CD4-positive, CD25-positive, alpha-beta regulatory T cell (primary cell): ENCODE measurements around the gene KCNJ5. TPM values are rescaled to one million over a fixed set of nuclear protein-coding genes. Genes with fewer than 3 reads are reported as not detected.

Source experiments
- ATAC-seq, 2 donors: fragments of 150-1000 bp; cut with Tn5 transposase; one replicate each; pipeline ENCODE4 v1.10.0; 2021; ENCODE audit warnings: low read depth in 2 of 2, moderate number of reproducible peaks in 2 of 2, moderate library complexity in 1 of 2
- DNase-seq, 3 donors: peaks; one replicate each; pipeline versions ENCODE4 v3.0.0 to v3.0.0-alpha.2; 2012 to 2022; ENCODE audit warnings: mixed read lengths in 1 of 3
- H3K27ac ChIP-seq: one replicate; pipeline ENCODE4 v1.7.0; 2013; ENCODE audit warnings: mild to moderate bottlenecking, low read length; ENCODE audit not compliant: insufficient read depth, poor library complexity, severe bottlenecking
- H3K27me3 ChIP-seq: one replicate; pipeline ENCODE4 v1.7.0; 2013; ENCODE audit warnings: low read length; ENCODE audit not compliant: control insufficient read depth, insufficient read depth
- H3K36me3 ChIP-seq: one replicate; pipeline ENCODE4 v1.7.0; 2013; ENCODE audit warnings: mild to moderate bottlenecking, low read length, moderate library complexity; ENCODE audit not compliant: control insufficient read depth, insufficient read depth
- H3K4me1 ChIP-seq: 2 replicates; pipeline ENCODE4 v1.7.0; 2013; ENCODE audit warnings: mild to moderate bottlenecking, low read length; ENCODE audit not compliant: insufficient read depth, control insufficient read depth, poor library complexity, severe bottlenecking
- H3K4me3 ChIP-seq: one replicate; pipeline ENCODE4 v1.7.0; 2013; ENCODE audit warnings: low read depth, mild to moderate bottlenecking, low read length, moderate library complexity
- H3K9me3 ChIP-seq, 2 experiments: 1 replicate in 1 of 2; 2 replicates in 1 of 2; pipeline ENCODE4 v1.7.0; 2013; ENCODE audit warnings: low read length in 2 of 2, mild to moderate bottlenecking in 1 of 2, moderate library complexity in 1 of 2; ENCODE audit not compliant: control insufficient read depth in 2 of 2
- H3K27ac Mint-ChIP-seq, 3 donors: one replicate each; pipeline ENCODE4 v1.8.0; 2020 to 2022; ENCODE audit warnings: mild to moderate bottlenecking in 3 of 3, mixed read lengths in 3 of 3, moderate library complexity in 2 of 3
- H3K27me3 Mint-ChIP-seq: one replicate; pipeline ENCODE4 v1.8.0; 2022; ENCODE audit warnings: mild to moderate bottlenecking, mixed read lengths
- H3K36me3 Mint-ChIP-seq: one replicate; pipeline ENCODE4 v1.8.0; 2020; ENCODE audit warnings: mixed read lengths
- H3K4me1 Mint-ChIP-seq, 4 donors: one replicate each; pipeline ENCODE4 v1.8.0; 2020 to 2022; ENCODE audit warnings: mixed read lengths in 4 of 4, mild to moderate bottlenecking in 1 of 4
- H3K4me3 Mint-ChIP-seq, 4 donors: one replicate each; pipeline ENCODE4 v1.8.0; 2020 to 2022; ENCODE audit warnings: mild to moderate bottlenecking in 4 of 4, mixed read lengths in 4 of 4, moderate library complexity in 3 of 4
- H3K9me3 Mint-ChIP-seq, 7 donors: one replicate each; pipeline ENCODE4 v1.8.0; 2020 to 2022; ENCODE audit warnings: mixed read lengths in 7 of 7, mild to moderate bottlenecking in 3 of 7, moderate library complexity in 2 of 7
- polyA plus RNA-seq, 4 donors: library from polyadenylated mRNA; unstranded; fragments of 300-500 nt; fragmentation: Illumina TruSeq; gene quantifications; one replicate each; pipeline ENCODE4 v1.2.3, GENCODE V29; 2021
- total RNA-seq: library from RNA; stranded (reverse); gene quantifications from one replicate; pipeline ENCODE4 v1.2.3, GENCODE V29; 2022

KCNJ5 gene
- total and polyA plus RNA-seq, 5 donors from 2014 or later = not detected

GRCh38 chr11:128938156-128938885 lies 47.2 kb downstream of the KCNJ5 start:
- Mint-ChIP-seq H3K27me3 (no peaks in the 10 kb centered on the region), H3K27ac (no peak overlapping the region), H3K4me1 (no peaks in the 10 kb centered on the region), H3K9me3 (peaks cover 0 to 2% (median 0%) of the 10 kb centered on the region in 7 donors), H3K4me3 (no peak overlapping the region), H3K36me3 (no peaks in the 10 kb centered on the region)
- H3K4me1 ChIP-seq = no peaks in the 10 kb centered on the region
- no peaks in the 10 kb centered on the region for H3K36me3 ChIP-seq
- no peak overlapping the region for H3K27ac ChIP-seq
- DNase-seq (no peak), ATAC-seq (no peak)
- H3K9me3 ChIP-seq = no peaks in the 10 kb centered on the region
- H3K27me3 ChIP-seq = no peaks in the 10 kb centered on the region
- H3K4me3 ChIP-seq = no peak overlapping the region

- peaks cover 3% of the 10 kb centered on the region for H3K27me3 Mint-ChIP-seq
- no peak for ATAC-seq
- no peaks in the 10 kb centered on the region for H3K9me3 ChIP-seq
- no peak overlapping the region for H3K4me3 ChIP-seq
- no peak overlapping the region for H3K27ac Mint-ChIP-seq
- no peaks in the 10 kb centered on the region for H3K4me1 ChIP-seq
- H3K9me3 Mint-ChIP-seq = no peaks in the 10 kb centered on the region
- no peaks in the 10 kb centered on the region for H3K36me3 Mint-ChIP-seq
- H3K4me1 Mint-ChIP-seq = no peaks in the 10 kb centered on the region
- H3K27me3 ChIP-seq = no peaks in the 10 kb centered on the region
- no peaks in the 10 kb centered on the region for H3K36me3 ChIP-seq
- H3K27ac ChIP-seq = no peak overlapping the region
- DNase-seq = no peak
- no peak overlapping the region for H3K4me3 Mint-ChIP-seq
Observed at GRCh38 chr11:128939591-128939990, 48.4 kb downstream of the KCNJ5 start.

GRCh38 chr11:128940156-128940555 lies 49.0 kb downstream of the KCNJ5 start:
- H3K27me3 Mint-ChIP-seq = peaks cover 4% of the 10 kb centered on the region
- Histone ChIP-seq H3K4me3 (no peak overlapping the region), H3K9me3 (no peaks in the 10 kb centered on the region), H3K27me3 (no peaks in the 10 kb centered on the region), H3K4me1 (no peaks in the 10 kb centered on the region), H3K27ac (no peak overlapping the region), H3K36me3 (no peaks in the 10 kb centered on the region)
- H3K27ac Mint-ChIP-seq = no peak overlapping the region
- no peaks in the 10 kb centered on the region for H3K36me3 Mint-ChIP-seq
- no peak overlapping the region for H3K4me3 Mint-ChIP-seq
- H3K4me1 Mint-ChIP-seq = no peaks in the 10 kb centered on the region
- no peak for ATAC-seq
- no peak for DNase-seq
- no peaks in the 10 kb centered on the region for H3K9me3 Mint-ChIP-seq

- Mint-ChIP-seq H3K4me3 (no peak overlapping the region), H3K27ac (no peak overlapping the region), H3K27me3 (peaks cover 4% of the 10 kb centered on the region), H3K36me3 (no peaks in the 10 kb centered on the region), H3K9me3 (no peaks in the 10 kb centered on the region), H3K4me1 (no peaks in the 10 kb centered on the region)
- Histone ChIP-seq H3K36me3 (no peaks in the 10 kb centered on the region), H3K4me1 (no peaks in the 10 kb centered on the region), H3K9me3 (no peaks in the 10 kb centered on the region), H3K27ac (no peak overlapping the region), H3K4me3 (no peak overlapping the region), H3K27me3 (no peaks in the 10 kb centered on the region)
- ATAC-seq (no peak), DNase-seq (no peak)
Observed at GRCh38 chr11:128940603-128941002, 49.4 kb downstream of the KCNJ5 start.

GRCh38 chr11:128941110-128941509 lies 50.0 kb downstream of the KCNJ5 start:
- ATAC-seq = no peak
- no peak overlapping the region for H3K27ac Mint-ChIP-seq
- no peaks in the 10 kb centered on the region for H3K9me3 Mint-ChIP-seq
- no peak for DNase-seq
- no peaks in the 10 kb centered on the region for H3K36me3 Mint-ChIP-seq
- no peaks in the 10 kb centered on the region for H3K4me1 Mint-ChIP-seq
- no peaks in the 10 kb centered on the region for H3K36me3 ChIP-seq
- no peaks in the 10 kb centered on the region for H3K4me1 ChIP-seq
- H3K27me3 Mint-ChIP-seq = peaks cover 4% of the 10 kb centered on the region
- H3K4me3 Mint-ChIP-seq = peak overlapping the region in 1 of 4 donors; percentile 7
- H3K27me3 ChIP-seq = no peaks in the 10 kb centered on the region
- H3K4me3 ChIP-seq = no peak overlapping the region
- no peaks in the 10 kb centered on the region for H3K9me3 ChIP-seq
- no peak overlapping the region for H3K27ac ChIP-seq

GRCh38 chr11:128941573-128942271 lies 50.6 kb downstream of the KCNJ5 start:
- Mint-ChIP-seq H3K27ac (no peak overlapping the region), H3K4me1 (no peaks in the 10 kb centered on the region), H3K9me3 (no peaks in the 10 kb centered on the region), H3K4me3 (no peak overlapping the region), H3K36me3 (no peaks in the 10 kb centered on the region), H3K27me3 (peaks cover 4% of the 10 kb centered on the region)
- DNase-seq (no peak), ATAC-seq (no peak)
- H3K9me3 ChIP-seq = no peaks in the 10 kb centered on the region
- H3K4me3 ChIP-seq = no peak overlapping the region
- no peak overlapping the region for H3K27ac ChIP-seq
- H3K4me1 ChIP-seq = no peaks in the 10 kb centered on the region
- no peaks in the 10 kb centered on the region for H3K27me3 ChIP-seq
- no peaks in the 10 kb centered on the region for H3K36me3 ChIP-seq

GRCh38 chr11:128942272-128942612 lies 51.1 kb downstream of the KCNJ5 start:
- Mint-ChIP-seq H3K27me3 (peaks cover 4% of the 10 kb centered on the region), H3K27ac (no peak overlapping the region), H3K4me3 (no peak overlapping the region), H3K9me3 (no peaks in the 10 kb centered on the region), H3K4me1 (no peaks in the 10 kb centered on the region), H3K36me3 (no peaks in the 10 kb centered on the region)
- H3K27ac ChIP-seq = no peak overlapping the region
- no peaks in the 10 kb centered on the region for H3K27me3 ChIP-seq
- no peaks in the 10 kb centered on the region for H3K4me1 ChIP-seq
- ATAC-seq = no peak
- no peak overlapping the region for H3K4me3 ChIP-seq
- H3K9me3 ChIP-seq = no peaks in the 10 kb centered on the region
- DNase-seq = no peak
- H3K36me3 ChIP-seq = no peaks in the 10 kb centered on the region
